DOHH2 (cell line): ENCODE results near the gene AP2A1.

Source experiments
- H3F3A ChIP-seq: fragments of 200-600 bp; sonication (generic), shearing (Covaris generic); 2 replicates; pipeline ENCODE4 v1.6.0; 2016; ENCODE audit warnings: antibody characterized with exemption, mild to moderate bottlenecking; ENCODE audit not compliant: control insufficient read depth, insufficient read depth
- H3K27ac ChIP-seq: fragments of 200-600 bp; sonication (generic); 2 replicates; pipeline ENCODE4 v1.5.1; 2014; ENCODE audit warnings: low read depth, mild to moderate bottlenecking, low read length, moderate library complexity
- H3K27me3 ChIP-seq: fragments of 200-600 bp; sonication (generic); 2 replicates; pipeline ENCODE4 v1.6.1; 2014; ENCODE audit warnings: mild to moderate bottlenecking, low read length, mixed read lengths; ENCODE audit not compliant: control insufficient read depth
- H3K36me3 ChIP-seq: fragments of 200-600 bp; sonication (generic); 2 replicates; pipeline ENCODE4 v1.6.1; 2014; ENCODE audit warnings: mild to moderate bottlenecking, low read length, moderate library complexity, mixed read lengths; ENCODE audit not compliant: control insufficient read depth
- H3K4me1 ChIP-seq: fragments of 200-600 bp; sonication (generic); 2 replicates; pipeline ENCODE4 v1.6.1; 2014; ENCODE audit warnings: mild to moderate bottlenecking, low read length, mixed read lengths; ENCODE audit not compliant: control insufficient read depth
- H3K4me2 ChIP-seq: fragments of 200-600 bp; sonication (generic); 2 replicates; pipeline ENCODE4 v1.6.0; 2014; ENCODE audit warnings: mild to moderate bottlenecking, low read length, moderate library complexity
- H3K4me3 ChIP-seq: fragments of 200-600 bp; sonication (generic); 2 replicates; pipeline ENCODE4 v1.5.1; 2014; ENCODE audit warnings: mild to moderate bottlenecking, low read length, mixed read lengths
- H3K79me2 ChIP-seq: fragments of 200-600 bp; sonication (generic); 2 replicates; pipeline ENCODE4 v1.6.1; 2014; ENCODE audit warnings: mild to moderate bottlenecking, low read length, mixed read lengths; ENCODE audit not compliant: control insufficient read depth
- H3K9me2 ChIP-seq: fragments of 200-600 bp; sonication (generic); replicated peaks from 2 replicates; pipeline ENCODE4 v1.6.1; 2014; ENCODE audit warnings: mild to moderate bottlenecking, low read length, mixed read lengths; ENCODE audit not compliant: control insufficient read depth
- H3K9me3 ChIP-seq: fragments of 200-600 bp; sonication (generic); 2 replicates; pipeline ENCODE4 v1.6.1; 2014; ENCODE audit warnings: antibody characterized with exemption, low read length, mixed read lengths; ENCODE audit not compliant: control insufficient read depth, insufficient read depth
- H4K20me1 ChIP-seq: fragments of 200-600 bp; sonication (generic); 2 replicates; pipeline ENCODE4 v1.6.0; 2014; ENCODE audit warnings: low read depth, mild to moderate bottlenecking, antibody characterized with exemption, low read length, moderate library complexity; ENCODE audit not compliant: control insufficient read depth, insufficient read depth
- CTCF ChIP-seq: fragments of 200-600 bp; sonication (generic); IDR thresholded peaks from one replicate; pipeline ENCODE4 v1.5.1; 2014; ENCODE audit warnings: antibody characterized with exemption, mild to moderate bottlenecking, low read depth, low read length; ENCODE audit not compliant: poor library complexity, severe bottlenecking
- EZH2phosphoT487 ChIP-seq: fragments of 200-600 bp; sonication (generic); IDR thresholded peaks from 2 replicates; pipeline ENCODE4 v1.6.1; 2017; ENCODE audit warnings: borderline replicate concordance, mild to moderate bottlenecking, antibody characterized with exemption, low read length, moderate library complexity, mixed read lengths

AP2A1 gene

GRCh38 chr19:49802836-49803528 is 36.2 kb downstream of the AP2A1 start:
- no peak overlapping the region for H3K4me2 ChIP-seq
- peaks cover 54% of the 10 kb centered on the region for H3K36me3 ChIP-seq
- no peaks in the 10 kb centered on the region for H3K79me2 ChIP-seq
- no peaks in the 10 kb centered on the region for H3K9me3 ChIP-seq
- H3K4me3 ChIP-seq: no peak overlapping the region
- H3K27me3 ChIP-seq: no peaks in the 10 kb centered on the region
- H3F3A ChIP-seq: no peaks in the 10 kb centered on the region
- H3K4me1 ChIP-seq: peaks cover 7% of the 10 kb centered on the region; the same call in 1 of the 2 replicates
- no peaks in the 10 kb centered on the region for H4K20me1 ChIP-seq
- H3K9me2 ChIP-seq: no peaks in the 10 kb centered on the region
- no peak for TF ChIP-seq EZH2phosphoT487
- H3K27ac ChIP-seq: no peak overlapping the region

- Histone ChIP-seq H3K27ac (no peak overlapping the region), H3K79me2 (no peaks in the 10 kb centered on the region), H3K4me2 (no peak overlapping the region), H3K27me3 (no peaks in the 10 kb centered on the region), H3K4me3 (no peak overlapping the region), H4K20me1 (peaks cover 4% of the 10 kb centered on the region), H3K9me3 (no peaks in the 10 kb centered on the region), H3F3A (no peaks in the 10 kb centered on the region), H3K36me3 (peaks cover 59% of the 10 kb centered on the region), H3K9me2 (no peaks in the 10 kb centered on the region), H3K4me1 (peaks cover 11% of the 10 kb centered on the region)
- TF ChIP-seq EZH2phosphoT487 (no peak), CTCF (no peak)
Observed at GRCh38 chr19:49803529-49803856, 36.7 kb downstream of the AP2A1 start.

- Histone ChIP-seq H3K36me3 (peaks cover 45% of the 10 kb centered on the region), H3K9me3 (no peaks in the 10 kb centered on the region), H3K4me2 (no peak overlapping the region), H3K4me3 (no peak overlapping the region), H3K79me2 (no peaks in the 10 kb centered on the region), H4K20me1 (peaks cover 4% of the 10 kb centered on the region), H3K27ac (no peak overlapping the region), H3F3A (no peaks in the 10 kb centered on the region), H3K9me2 (no peaks in the 10 kb centered on the region), H3K4me1 (peaks cover 26% of the 10 kb centered on the region), H3K27me3 (no peaks in the 10 kb centered on the region)
- TF ChIP-seq EZH2phosphoT487 (no peak), CTCF (no peak)
Observed at GRCh38 chr19:49805822-49806619, 39.2 kb downstream of the AP2A1 start.

- H3K9me2 ChIP-seq: no peaks in the 10 kb centered on the region
- TF ChIP-seq CTCF: no peak
- no peak for TF ChIP-seq EZH2phosphoT487
- H3K4me3 ChIP-seq: no peak overlapping the region
- no peaks in the 10 kb centered on the region for H3K9me3 ChIP-seq
- H3K27ac ChIP-seq: no peak overlapping the region
- H4K20me1 ChIP-seq: peaks cover 4% of the 10 kb centered on the region
- H3K36me3 ChIP-seq: peaks cover 45% of the 10 kb centered on the region
- H3K27me3 ChIP-seq: no peaks in the 10 kb centered on the region
- peaks cover 26% of the 10 kb centered on the region for H3K4me1 ChIP-seq
- H3F3A ChIP-seq: no peaks in the 10 kb centered on the region
- H3K79me2 ChIP-seq: no peaks in the 10 kb centered on the region
- no peak overlapping the region for H3K4me2 ChIP-seq
Observed at GRCh38 chr19:49806620-49806959, 39.8 kb downstream of the AP2A1 start.
